ENCODE data around the gene CFAP77. TPM values are rescaled to one million over a fixed set of nuclear protein-coding genes. Genes with fewer than 3 reads are reported as not detected.

Gene CFAP77
- total RNA-seq, 2 donors from 2014 or later = 2.4 TPM; not detected in 1

DNA sequence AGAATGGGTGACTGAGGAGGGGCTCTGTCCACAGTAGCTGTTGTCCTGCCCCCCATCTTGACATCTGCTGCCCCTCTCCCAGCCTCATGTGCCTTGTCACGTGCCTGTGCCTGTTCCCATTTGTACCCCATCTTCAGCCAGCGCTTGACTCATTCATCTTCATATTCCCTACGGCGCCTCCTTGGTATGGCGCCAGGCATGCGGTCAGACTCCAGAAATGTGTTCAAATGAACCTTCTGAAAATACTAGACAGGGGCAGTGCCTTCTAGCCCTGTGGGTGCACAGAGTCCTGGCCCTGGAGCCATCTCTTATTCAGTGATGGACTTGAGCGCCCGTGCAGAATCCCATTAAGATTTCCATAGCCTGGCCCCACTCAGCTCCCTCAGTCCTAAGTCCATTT, 46.2 kb downstream of the CFAP77 start:
- WGBS = 86% methylated on average over 8 of the region's 8 CpGs
- intact Hi-C loops (cut with DNase I) = no loop called here
- H3K36me3 ChIP-seq = no peaks in the 10 kb centered on the region
- no peaks in the 10 kb centered on the region for H3K4me1 ChIP-seq (replicated peaks)
- peaks cover 3% of the 10 kb centered on the region for H3K27me3 ChIP-seq (replicated peaks; ENCODE audit: insufficient read depth)
- no peaks in the 10 kb centered on the region for H3K9me3 ChIP-seq
- no peak overlapping the region for H3K27ac ChIP-seq
- no peak for DNase-seq (ENCODE audit: low spot score)
- TF ChIP-seq POLR2AphosphoS5 (IDR thresholded peaks at IDR 0.05) (no peak), POLR2A (IDR thresholded peaks at IDR 0.05) (no peak)
- TF ChIP-seq, protein P1, sequence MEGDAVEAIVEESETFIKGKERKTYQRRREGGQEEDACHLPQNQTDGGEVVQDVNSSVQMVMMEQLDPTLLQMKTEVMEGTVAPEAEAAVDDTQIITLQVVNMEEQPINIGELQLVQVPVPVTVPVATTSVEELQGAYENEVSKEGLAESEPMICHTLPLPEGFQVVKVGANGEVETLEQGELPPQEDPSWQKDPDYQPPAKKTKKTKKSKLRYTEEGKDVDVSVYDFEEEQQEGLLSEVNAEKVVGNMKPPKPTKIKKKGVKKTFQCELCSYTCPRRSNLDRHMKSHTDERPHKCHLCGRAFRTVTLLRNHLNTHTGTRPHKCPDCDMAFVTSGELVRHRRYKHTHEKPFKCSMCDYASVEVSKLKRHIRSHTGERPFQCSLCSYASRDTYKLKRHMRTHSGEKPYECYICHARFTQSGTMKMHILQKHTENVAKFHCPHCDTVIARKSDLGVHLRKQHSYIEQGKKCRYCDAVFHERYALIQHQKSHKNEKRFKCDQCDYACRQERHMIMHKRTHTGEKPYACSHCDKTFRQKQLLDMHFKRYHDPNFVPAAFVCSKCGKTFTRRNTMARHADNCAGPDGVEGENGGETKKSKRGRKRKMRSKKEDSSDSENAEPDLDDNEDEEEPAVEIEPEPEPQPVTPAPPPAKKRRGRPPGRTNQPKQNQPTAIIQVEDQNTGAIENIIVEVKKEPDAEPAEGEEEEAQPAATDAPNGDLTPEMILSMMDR (IDR thresholded peaks at IDR 0.05) = no peak
- no peak overlapping the region for H3K4me3 ChIP-seq

DNA sequence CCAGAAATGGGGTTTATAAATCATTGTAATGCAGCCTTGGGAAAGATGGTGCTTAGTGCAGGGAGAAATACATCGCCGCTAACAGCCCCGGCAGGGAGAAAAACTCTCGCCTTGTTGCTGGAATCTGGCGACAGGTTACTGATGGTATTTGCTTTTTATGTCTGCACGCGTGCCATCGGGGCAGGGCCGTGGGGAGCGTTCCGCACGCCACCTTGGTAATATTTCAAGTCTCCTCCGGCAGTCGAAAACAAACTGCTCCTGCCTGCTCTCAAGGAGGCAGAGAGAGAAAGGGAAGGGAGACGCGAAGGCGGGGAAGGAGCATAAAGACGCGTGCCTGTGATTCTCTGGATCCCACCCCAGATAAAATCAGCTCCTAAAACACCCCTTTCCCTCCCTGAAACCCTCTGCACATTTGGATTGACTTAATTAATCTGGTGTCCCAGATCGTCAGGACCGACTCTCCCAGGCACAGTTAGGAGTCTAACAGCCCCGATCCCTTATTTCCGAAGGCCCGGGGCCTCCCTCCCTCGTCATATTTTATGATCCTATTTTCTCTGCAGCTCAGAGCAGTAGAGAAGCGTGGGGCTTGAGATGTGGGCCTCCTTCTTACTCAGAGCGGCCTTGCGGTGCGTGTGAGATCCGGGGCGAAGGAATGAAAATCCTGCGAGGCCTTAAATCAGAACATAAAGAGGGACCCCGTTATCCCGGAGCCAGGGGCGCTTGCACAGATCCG, 47.7 kb downstream of the CFAP77 start:
- no peak for TF ChIP-seq POLR2AphosphoS5 (IDR thresholded peaks at IDR 0.05)
- TF ChIP-seq, protein P1 (IDR thresholded peaks at IDR 0.05) = no peak
- TF ChIP-seq POLR2A (IDR thresholded peaks at IDR 0.05) = no peak
- Histone ChIP-seq H3K4me1 (replicated peaks) (no peaks in the 10 kb centered on the region), H3K4me3 (no peak overlapping the region), H3K27ac (no peak overlapping the region), H3K36me3 (no peaks in the 10 kb centered on the region), H3K27me3 (replicated peaks; ENCODE audit: insufficient read depth) (peaks cover 3% of the 10 kb centered on the region), H3K9me3 (no peaks in the 10 kb centered on the region)
- DNase-seq (ENCODE audit: low spot score) = no peak
- intact Hi-C loops (cut with DNase I) = no loop called here
- 33% methylated on average over 36 of the region's 36 CpGs for WGBS

GRCh38 chr9:132458432-132458831, 48.4 kb downstream of the CFAP77 start:
- Histone ChIP-seq H3K36me3 (no peaks in the 10 kb centered on the region), H3K27ac (no peak overlapping the region), H3K4me1 (replicated peaks) (no peaks in the 10 kb centered on the region), H3K9me3 (no peaks in the 10 kb centered on the region), H3K4me3 (no peak overlapping the region), H3K27me3 (replicated peaks; ENCODE audit: insufficient read depth) (peaks cover 3% of the 10 kb centered on the region)
- intact Hi-C loops (cut with DNase I) = no loop called here
- TF ChIP-seq POLR2AphosphoS5 (IDR thresholded peaks at IDR 0.05) (no peak), POLR2A (IDR thresholded peaks at IDR 0.05) (no peak)
- TF ChIP-seq, protein P1 (IDR thresholded peaks at IDR 0.05) = no peak
- 95% methylated on average over 8 of the region's 8 CpGs for WGBS
- no peak for DNase-seq (ENCODE audit: low spot score)

DNA sequence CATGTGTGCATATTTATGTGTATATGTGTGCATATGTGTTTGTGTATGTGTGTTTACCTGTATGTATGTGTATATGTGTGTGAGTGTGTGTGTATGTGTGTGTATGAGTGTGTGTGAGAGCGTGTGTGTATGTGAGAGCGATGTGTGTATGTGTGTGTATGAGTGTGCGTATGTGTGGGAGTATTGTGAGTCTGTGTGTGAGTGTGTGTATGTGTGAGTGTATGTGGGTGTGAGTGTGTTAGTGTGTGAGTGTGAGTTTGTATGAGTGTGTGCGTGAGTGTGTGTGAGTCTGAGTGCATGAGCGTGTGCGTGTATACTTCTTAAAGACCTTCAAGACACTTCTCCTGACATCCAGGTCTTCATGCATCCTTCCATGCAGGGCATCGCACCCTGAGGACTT, 49.6 kb downstream of the CFAP77 start:
- no peak overlapping the region for H3K4me3 ChIP-seq
- WGBS = 96% methylated on average over 7 of the region's 7 CpGs
- H3K27ac ChIP-seq = no peak overlapping the region
- H3K9me3 ChIP-seq = no peaks in the 10 kb centered on the region
- TF ChIP-seq POLR2A (IDR thresholded peaks at IDR 0.05) (no peak), POLR2AphosphoS5 (IDR thresholded peaks at IDR 0.05) (no peak)
- TF ChIP-seq, protein P1 (IDR thresholded peaks at IDR 0.05) = no peak
- intact Hi-C loops (cut with DNase I) = no loop called here
- H3K36me3 ChIP-seq = no peaks in the 10 kb centered on the region
- H3K27me3 ChIP-seq (replicated peaks; ENCODE audit: insufficient read depth) = peaks cover 3% of the 10 kb centered on the region
- no peak for DNase-seq (ENCODE audit: low spot score)
- H3K4me1 ChIP-seq (replicated peaks) = no peaks in the 10 kb centered on the region

GRCh38 chr9:132460240-132460639, 50.2 kb downstream of the CFAP77 start:
- WGBS = 85% methylated on average over 2 of the region's 2 CpGs
- no peak for TF ChIP-seq POLR2A (IDR thresholded peaks at IDR 0.05)
- no peak for TF ChIP-seq POLR2AphosphoS5 (IDR thresholded peaks at IDR 0.05)
- TF ChIP-seq, protein P1 (IDR thresholded peaks at IDR 0.05) = no peak
- Histone ChIP-seq H3K36me3 (no peaks in the 10 kb centered on the region), H3K27ac (no peak overlapping the region), H3K27me3 (replicated peaks; ENCODE audit: insufficient read depth) (peaks cover 3% of the 10 kb centered on the region), H3K4me1 (replicated peaks) (no peaks in the 10 kb centered on the region), H3K4me3 (no peak overlapping the region), H3K9me3 (no peaks in the 10 kb centered on the region)
- intact Hi-C loops (cut with DNase I) = no loop called here
- no peak for DNase-seq (ENCODE audit: low spot score)

Measured in prostate gland (tissue), 2 donors.